Breast epithelium (tissue), 3 donors: ENCODE data around the gene ZNF729.

Experiments
- CTCF ChIP-seq, 3 donors: fragments of 450-650 bp; IDR thresholded peaks; one replicate each; pipeline ENCODE4 v1.5.1; 2016 to 2017; ENCODE audit warnings: antibody characterized with exemption in 3 of 3, mild to moderate bottlenecking in 3 of 3, moderate library complexity in 3 of 3
- POLR2AphosphoS5 ChIP-seq, 3 donors: sonication (generic); formaldehyde crosslinking; IDR thresholded peaks; one replicate each; pipeline ENCODE4 v1.6.1; 2017; ENCODE audit warnings: antibody characterized with exemption in 3 of 3

- TF ChIP-seq CTCF (IDR thresholded peaks at IDR 0.05): no peak
- TF ChIP-seq POLR2AphosphoS5 (IDR thresholded peaks at IDR 0.05): no peak
These were observed 41.1 kb downstream of the ZNF729 start for GRCh38 chr19:22327321-22327720.
